Measurements from ENCODE around the gene PHACTR1. TPM values are rescaled to one million over a fixed set of nuclear protein-coding genes. Genes with fewer than 3 reads are reported as not detected.
"Not testable (repeated sequence)": the region's sequence is repeated elsewhere in the genome, so short reads cannot be mapped to it uniquely, and the experiment has no call there.

Gene PHACTR1
- polyA plus RNA-seq, 1 experiment: not detected

DNA sequence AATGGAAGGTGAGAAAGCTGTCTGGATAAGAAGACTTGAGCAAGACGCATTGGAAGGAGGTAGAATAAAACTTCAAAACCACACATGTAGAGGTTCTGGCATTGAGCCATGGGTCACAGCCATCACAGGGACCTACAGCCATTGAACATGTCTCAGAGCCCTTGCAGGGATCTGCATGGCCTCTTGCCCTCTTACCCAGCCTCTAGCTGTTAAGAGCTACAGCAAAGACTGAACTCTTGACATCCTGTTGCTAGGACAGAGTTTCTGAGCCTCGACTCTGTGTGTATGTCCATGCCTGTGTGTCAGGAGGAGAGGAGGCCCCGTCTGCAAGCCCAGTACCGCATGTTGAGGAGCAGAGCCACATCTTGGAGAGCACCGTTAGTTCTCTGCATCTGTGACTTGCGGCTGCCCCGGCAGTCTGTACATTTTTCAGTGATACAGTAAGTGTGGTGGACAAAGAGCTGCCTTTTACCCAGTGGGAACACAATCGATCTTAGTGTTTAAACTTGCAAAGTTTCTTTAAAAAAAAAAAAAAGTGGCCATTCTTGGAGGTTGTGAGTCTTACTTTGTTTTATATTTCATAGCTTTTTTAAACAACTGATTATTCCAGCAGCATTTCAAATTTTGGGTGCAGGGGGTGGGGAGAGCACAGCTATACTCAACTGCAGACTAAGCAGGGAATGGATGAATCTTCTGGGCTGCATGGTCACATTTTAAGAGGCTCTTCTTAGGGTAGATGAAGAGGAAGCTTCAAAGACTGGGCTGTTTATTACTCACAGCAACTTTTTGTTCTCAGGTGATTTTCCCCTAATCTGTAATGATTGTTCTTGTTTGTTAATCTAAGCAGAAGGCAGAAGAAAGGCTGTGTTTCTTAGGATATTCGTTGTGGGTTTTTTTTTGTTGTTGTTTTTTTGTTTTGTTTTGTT lies 523.2 kb downstream of the PHACTR1 start:
- no peak for DNase-seq (ENCODE audit: low read depth, low spot score)
- H3K27me3 ChIP-seq (ENCODE audit: control insufficient read depth, insufficient read depth, low read length): peaks cover 5% of the 10 kb centered on the region
- CTCF ChIA-PET: interaction anchor here (0.6 kb wide), 1 partner anchor 10 kb away, joined by 3 read pairs; no protein-coding TSS in a partner anchor
- no peak overlapping the region for H3K4me3 ChIP-seq (ENCODE audit: low read depth, low read length)
- POLR2A ChIA-PET: no interaction called here
- no peak overlapping the region for H3K27ac ChIP-seq (ENCODE audit: low read depth, low read length)
- no peaks in the 10 kb centered on the region for H3K9me3 ChIP-seq (ENCODE audit: control insufficient read depth, insufficient read depth, low read length)
- TF ChIP-seq, protein P1, sequence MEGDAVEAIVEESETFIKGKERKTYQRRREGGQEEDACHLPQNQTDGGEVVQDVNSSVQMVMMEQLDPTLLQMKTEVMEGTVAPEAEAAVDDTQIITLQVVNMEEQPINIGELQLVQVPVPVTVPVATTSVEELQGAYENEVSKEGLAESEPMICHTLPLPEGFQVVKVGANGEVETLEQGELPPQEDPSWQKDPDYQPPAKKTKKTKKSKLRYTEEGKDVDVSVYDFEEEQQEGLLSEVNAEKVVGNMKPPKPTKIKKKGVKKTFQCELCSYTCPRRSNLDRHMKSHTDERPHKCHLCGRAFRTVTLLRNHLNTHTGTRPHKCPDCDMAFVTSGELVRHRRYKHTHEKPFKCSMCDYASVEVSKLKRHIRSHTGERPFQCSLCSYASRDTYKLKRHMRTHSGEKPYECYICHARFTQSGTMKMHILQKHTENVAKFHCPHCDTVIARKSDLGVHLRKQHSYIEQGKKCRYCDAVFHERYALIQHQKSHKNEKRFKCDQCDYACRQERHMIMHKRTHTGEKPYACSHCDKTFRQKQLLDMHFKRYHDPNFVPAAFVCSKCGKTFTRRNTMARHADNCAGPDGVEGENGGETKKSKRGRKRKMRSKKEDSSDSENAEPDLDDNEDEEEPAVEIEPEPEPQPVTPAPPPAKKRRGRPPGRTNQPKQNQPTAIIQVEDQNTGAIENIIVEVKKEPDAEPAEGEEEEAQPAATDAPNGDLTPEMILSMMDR (IDR thresholded peaks at IDR 0.05; ENCODE audit: low read depth, low read length): no peak

DNA sequence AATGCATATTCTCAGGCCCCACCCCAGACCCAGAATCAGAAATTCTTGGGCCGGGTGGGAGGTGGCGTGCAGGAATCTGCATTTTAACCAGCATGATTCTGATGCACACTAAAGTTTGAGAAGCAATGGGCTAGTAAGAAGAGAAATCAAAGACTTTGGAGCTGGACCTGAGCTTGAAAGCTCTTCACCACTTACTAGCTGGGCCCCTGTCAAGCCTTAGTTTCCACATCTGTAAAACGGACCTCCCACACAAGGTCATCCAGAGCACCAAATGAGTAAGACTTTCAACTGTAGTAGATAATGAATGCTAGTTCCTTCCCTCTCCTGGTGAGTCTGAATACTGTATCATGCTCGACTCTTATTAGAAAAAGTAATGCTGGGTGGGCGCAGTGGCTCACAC lies 524.8 kb downstream of the PHACTR1 start:
- Histone ChIP-seq H3K9me3 (ENCODE audit: control insufficient read depth, insufficient read depth, low read length) (no peaks in the 10 kb centered on the region), H3K4me3 (ENCODE audit: low read depth, low read length) (no peak overlapping the region), H3K27me3 (ENCODE audit: control insufficient read depth, insufficient read depth, low read length) (peaks cover 5% of the 10 kb centered on the region), H3K27ac (ENCODE audit: low read depth, low read length) (no peak overlapping the region)
- DNase-seq (ENCODE audit: low read depth, low spot score): no peak
- POLR2A ChIA-PET: no interaction called here
- TF ChIP-seq, protein P1 (IDR thresholded peaks at IDR 0.05; ENCODE audit: low read depth, low read length): no peak
- CTCF ChIA-PET: no interaction called here

DNA sequence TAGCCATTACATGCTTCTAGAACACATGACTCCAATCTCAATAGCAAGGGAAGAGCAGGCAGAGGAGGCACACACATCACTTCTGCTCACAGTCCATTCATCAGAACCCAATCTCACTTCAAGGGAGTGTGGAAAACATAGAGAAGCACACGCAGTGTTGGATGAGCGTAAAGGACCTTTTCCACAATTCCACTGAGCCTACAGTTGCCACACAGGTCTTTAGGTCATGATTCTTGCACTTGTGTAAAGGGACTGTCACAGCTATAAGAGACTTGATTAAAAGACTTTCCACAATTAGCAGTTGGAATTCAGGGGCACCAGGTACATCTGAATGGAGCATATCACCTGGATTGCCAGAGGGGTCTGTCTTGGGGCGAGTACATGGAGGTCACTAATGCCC lies 525.6 kb downstream of the PHACTR1 start:
- no peak for DNase-seq (ENCODE audit: low read depth, low spot score)
- Histone ChIP-seq H3K27me3 (ENCODE audit: control insufficient read depth, insufficient read depth, low read length) (peaks cover 5% of the 10 kb centered on the region), H3K9me3 (ENCODE audit: control insufficient read depth, insufficient read depth, low read length) (no peaks in the 10 kb centered on the region), H3K4me3 (ENCODE audit: low read depth, low read length) (no peak overlapping the region), H3K27ac (ENCODE audit: low read depth, low read length) (no peak overlapping the region)
- ChIA-PET POLR2A (no interaction called here), CTCF (interaction anchor here (1.5 kb wide), 1 partner anchor 47 kb away, joined by 5 read pairs; no protein-coding TSS in a partner anchor)
- TF ChIP-seq, protein P1 (IDR thresholded peaks at IDR 0.05; ENCODE audit: low read depth, low read length): no peak

DNA sequence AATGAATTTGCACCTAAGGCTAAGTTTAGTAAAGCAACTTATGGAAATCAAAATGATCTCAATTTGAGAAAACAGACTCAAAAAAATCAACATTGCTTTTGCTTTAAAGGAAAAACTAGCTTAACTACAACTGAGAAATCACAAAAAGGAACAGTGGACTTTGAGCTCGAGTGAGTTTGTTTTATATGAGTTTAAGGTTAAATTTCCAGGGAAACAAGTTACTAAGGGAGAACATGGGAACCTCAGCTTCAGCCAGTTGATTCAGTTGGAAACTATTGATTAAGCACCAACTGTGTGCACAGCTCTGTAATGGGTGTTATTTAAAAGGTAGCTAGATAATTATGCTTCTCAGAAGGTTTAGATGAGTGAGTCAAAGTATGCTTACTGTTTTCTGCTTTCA lies 526.0 kb downstream of the PHACTR1 start:
- H3K4me3 ChIP-seq (ENCODE audit: low read depth, low read length): no peak overlapping the region
- no peak for DNase-seq (ENCODE audit: low read depth, low spot score)
- ChIA-PET CTCF (interaction anchor here (1.5 kb wide), 1 partner anchor 47 kb away, joined by 5 read pairs; no protein-coding TSS in a partner anchor), POLR2A (no interaction called here)
- H3K27me3 ChIP-seq (ENCODE audit: control insufficient read depth, insufficient read depth, low read length): peaks cover 5% of the 10 kb centered on the region
- H3K9me3 ChIP-seq (ENCODE audit: control insufficient read depth, insufficient read depth, low read length): no peaks in the 10 kb centered on the region
- TF ChIP-seq, protein P1 (IDR thresholded peaks at IDR 0.05; ENCODE audit: low read depth, low read length): no peak
- no peak overlapping the region for H3K27ac ChIP-seq (ENCODE audit: low read depth, low read length)

DNA sequence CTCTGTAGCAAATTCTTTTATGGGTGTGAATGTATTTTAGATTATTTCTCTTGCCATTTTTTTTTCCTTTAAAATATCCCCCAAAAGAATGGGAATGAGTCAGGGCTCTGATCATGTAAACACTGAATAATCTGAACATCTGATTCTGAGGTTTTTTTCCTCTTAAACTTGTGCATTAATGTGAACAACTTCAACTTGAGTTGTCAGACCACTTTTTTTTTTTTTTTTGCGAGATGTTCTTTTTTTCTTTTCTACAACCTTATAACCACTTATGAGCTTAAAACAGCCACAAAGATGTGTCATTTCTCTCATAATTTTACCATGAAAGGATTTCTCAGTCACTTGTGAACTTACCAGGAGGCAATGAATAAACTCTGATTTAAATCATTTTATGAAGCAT lies 526.5 kb downstream of the PHACTR1 start:
- ChIA-PET POLR2A (no interaction called here), CTCF (interaction anchor here (1.5 kb wide), 1 partner anchor 48 kb away, joined by 5 read pairs; no protein-coding TSS in a partner anchor)
- Histone ChIP-seq H3K27ac (ENCODE audit: low read depth, low read length) (no peak overlapping the region), H3K9me3 (ENCODE audit: control insufficient read depth, insufficient read depth, low read length) (no peaks in the 10 kb centered on the region), H3K27me3 (ENCODE audit: control insufficient read depth, insufficient read depth, low read length) (peaks cover 1% of the 10 kb centered on the region), H3K4me3 (ENCODE audit: low read depth, low read length) (no peak overlapping the region)
- DNase-seq (ENCODE audit: low read depth, low spot score): no peak
- TF ChIP-seq, protein P1 (IDR thresholded peaks at IDR 0.05; ENCODE audit: low read depth, low read length): no peak

DNA sequence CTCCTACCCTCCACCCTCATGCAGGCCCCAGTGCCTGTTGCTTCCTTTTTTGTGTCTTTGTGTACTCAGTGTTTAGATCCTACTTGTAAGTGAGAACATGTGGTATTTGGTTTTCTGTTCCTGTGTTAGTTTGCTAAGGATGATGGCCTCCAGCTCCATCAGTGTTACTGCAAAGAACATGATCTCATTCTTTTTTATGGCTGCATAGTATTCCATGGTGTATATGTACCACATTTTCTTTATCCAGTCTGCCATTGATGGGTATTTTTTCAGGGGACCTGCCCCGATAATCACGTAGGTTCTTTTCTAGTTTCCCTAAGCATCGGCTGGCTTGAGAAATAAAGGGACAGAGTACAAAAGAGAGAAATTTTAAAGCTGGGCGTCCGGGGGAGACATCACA lies 527.2 kb downstream of the PHACTR1 start:
- POLR2A ChIA-PET; H3K9me3 ChIP-seq (ENCODE audit: control insufficient read depth, insufficient read depth, low read length); H3K27ac ChIP-seq (ENCODE audit: low read depth, low read length); H3K4me3 ChIP-seq (ENCODE audit: low read depth, low read length); DNase-seq (ENCODE audit: low read depth, low spot score); H3K27me3 ChIP-seq (ENCODE audit: control insufficient read depth, insufficient read depth, low read length): not testable (repeated sequence)
- CTCF ChIA-PET: interaction anchor here (1.5 kb wide), 1 partner anchor 49 kb away, joined by 5 read pairs; no protein-coding TSS in a partner anchor
